ENCODE data around the gene COMMD1.
"Not testable (repeated sequence)": the region's sequence is repeated elsewhere in the genome, so short reads cannot be mapped to it uniquely, and the experiment has no call there.

The COMMD1 gene

DNA sequence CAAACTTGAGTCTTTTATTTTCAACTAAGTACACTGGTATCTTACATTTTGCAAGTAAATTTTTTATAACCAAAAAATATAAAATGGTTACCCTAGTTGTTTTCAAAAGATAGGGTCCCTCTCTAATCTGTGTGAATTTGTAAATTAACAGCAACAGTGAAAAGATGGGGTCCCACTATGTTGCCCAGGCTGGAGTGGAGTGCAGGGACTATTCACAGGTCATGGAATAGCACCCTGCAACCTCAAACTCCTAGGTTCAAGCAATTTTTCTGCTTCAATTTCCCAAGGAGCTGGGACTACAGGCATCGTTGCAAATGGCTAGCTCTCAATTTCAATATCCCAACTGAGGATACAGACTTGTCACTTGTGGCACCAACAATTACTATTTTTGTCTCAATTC, 29.1 kb upstream of the COMMD1 start:
- no peak for DNase-seq
- Histone ChIP-seq H3K23ac (ENCODE audit: low read length in 2 of 2) (no peak overlapping the region), H3K4me3 (ENCODE audit: insufficient read depth in 1 of 2, low read depth in 1 of 2, low read length in 2 of 2) (no peak overlapping the region), H3K9ac (ENCODE audit: low read length) (no peak overlapping the region), H3K4me2 (ENCODE audit: low read length, poor library complexity, severe bottlenecking) (no peak overlapping the region), H2AFZ (ENCODE audit: low read depth, low read length) (no peak overlapping the region), H2BK12ac (ENCODE audit: low read length in 2 of 2) (no peak overlapping the region), H3K14ac (ENCODE audit: low read length in 2 of 2) (no peak overlapping the region), H4K91ac (ENCODE audit: low read length) (no peak overlapping the region), H3K27me3 (ENCODE audit: control insufficient read depth in 1 of 2, insufficient read depth in 1 of 2, low read length in 2 of 2) (no peaks in the 10 kb centered on the region), H3K27ac (ENCODE audit: low read length, poor library complexity, severe bottlenecking) (no peak overlapping the region), H3K4ac (ENCODE audit: low read depth in 1 of 2, low read length in 2 of 2) (no peak overlapping the region), H3K36me3 (ENCODE audit: control insufficient read depth in 1 of 2, insufficient read depth in 2 of 2, low read depth in 1 of 2, low read length in 2 of 2) (peaks cover 26 to 97% of the 10 kb centered on the region in 2 experiments), H3K9me3 (ENCODE audit: control insufficient read depth, low read length) (no peaks in the 10 kb centered on the region), H2BK15ac (ENCODE audit: low read depth, poor library complexity, severe bottlenecking) (no peak overlapping the region), H3K79me1 (replicated peaks; ENCODE audit: low read length, poor library complexity, severe bottlenecking) (peaks cover 11% of the 10 kb centered on the region), H3K18ac (ENCODE audit: low read depth in 1 of 2, low read length in 2 of 2) (no peak overlapping the region), H2AK5ac (ENCODE audit: low read length, severe bottlenecking) (no peak overlapping the region), H2BK120ac (ENCODE audit: low read depth, low read length) (no peak overlapping the region), H3K4me1 (ENCODE audit: control insufficient read depth, insufficient read depth, low read depth, low read length) (no peaks in the 10 kb centered on the region), H2BK5ac (ENCODE audit: low read depth, low read length, poor library complexity, severe bottlenecking) (no peak overlapping the region), H4K8ac (ENCODE audit: low read length) (no peak overlapping the region)
- WGBS, result 100% methylated on average over 1 of the region's 1 CpG

DNA sequence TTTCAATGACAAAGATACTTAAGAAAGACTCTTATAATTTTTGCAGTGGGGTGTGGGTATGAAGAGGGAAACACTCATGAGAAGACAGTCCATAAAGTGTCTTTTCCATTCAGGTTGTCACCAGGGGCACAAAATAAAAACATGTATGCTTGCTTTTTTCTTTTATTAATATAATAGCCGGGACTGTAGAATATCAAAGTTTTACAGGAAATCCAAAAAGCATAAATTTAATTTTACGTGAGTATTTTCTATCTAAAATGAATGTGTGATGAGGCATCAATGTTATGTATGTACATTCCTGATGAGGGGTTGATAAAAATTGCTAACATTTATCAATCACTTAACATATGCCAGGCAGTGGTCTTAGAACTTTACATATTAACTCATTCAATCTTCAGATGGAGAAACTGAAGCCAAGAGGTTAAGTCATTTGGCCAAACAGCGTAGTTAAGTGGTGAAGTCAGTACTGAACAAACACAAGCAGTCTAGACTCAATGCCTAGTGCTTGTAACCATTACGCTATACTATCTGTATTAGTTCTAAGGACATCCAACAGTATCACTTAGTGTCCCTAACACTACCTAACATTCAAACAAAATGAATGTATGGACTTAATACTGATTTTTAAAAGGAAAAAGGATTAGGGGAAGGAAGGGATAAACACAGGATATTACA, 27.8 kb upstream of the COMMD1 start:
- peaks cover 6% of the 10 kb centered on the region for H3K79me1 ChIP-seq (replicated peaks; ENCODE audit: low read length, poor library complexity, severe bottlenecking)
- H3K27ac ChIP-seq (ENCODE audit: low read length, poor library complexity, severe bottlenecking), result no peak overlapping the region
- no peak overlapping the region for H4K91ac ChIP-seq (ENCODE audit: low read length)
- H3K36me3 ChIP-seq (ENCODE audit: control insufficient read depth in 1 of 2, insufficient read depth in 2 of 2, low read depth in 1 of 2, low read length in 2 of 2), result peaks cover 29 to 97% of the 10 kb centered on the region in 2 experiments
- no peak overlapping the region for H3K23ac ChIP-seq (ENCODE audit: low read length in 2 of 2)
- H2AK5ac ChIP-seq (ENCODE audit: low read length, severe bottlenecking), result no peak overlapping the region
- H3K9me3 ChIP-seq (ENCODE audit: control insufficient read depth, low read length), result no peaks in the 10 kb centered on the region
- H3K27me3 ChIP-seq (ENCODE audit: control insufficient read depth in 1 of 2, insufficient read depth in 1 of 2, low read length in 2 of 2), result no peaks in the 10 kb centered on the region
- no peak overlapping the region for H3K9ac ChIP-seq (ENCODE audit: low read length)
- H2BK120ac ChIP-seq (ENCODE audit: low read depth, low read length), result no peak overlapping the region
- no peak overlapping the region for H3K18ac ChIP-seq (ENCODE audit: low read depth in 1 of 2, low read length in 2 of 2)
- H2BK5ac ChIP-seq (ENCODE audit: low read depth, low read length, poor library complexity, severe bottlenecking), result no peak overlapping the region
- no peak overlapping the region for H2BK12ac ChIP-seq (ENCODE audit: low read length in 2 of 2)
- WGBS, result 100% methylated on average over 2 of the region's 4 CpGs
- H3K4me2 ChIP-seq (ENCODE audit: low read length, poor library complexity, severe bottlenecking), result no peak overlapping the region
- no peak overlapping the region for H3K14ac ChIP-seq (ENCODE audit: low read length in 2 of 2)
- no peak overlapping the region for H2BK15ac ChIP-seq (ENCODE audit: low read depth, poor library complexity, severe bottlenecking)
- H3K4me3 ChIP-seq (ENCODE audit: insufficient read depth in 1 of 2, low read depth in 1 of 2, low read length in 2 of 2), result no peak overlapping the region
- H3K4me1 ChIP-seq (ENCODE audit: control insufficient read depth, insufficient read depth, low read depth, low read length), result no peaks in the 10 kb centered on the region
- no peak for DNase-seq
- no peak overlapping the region for H4K8ac ChIP-seq (ENCODE audit: low read length)
- H2AFZ ChIP-seq (ENCODE audit: low read depth, low read length), result no peak overlapping the region
- H3K4ac ChIP-seq (ENCODE audit: low read depth in 1 of 2, low read length in 2 of 2), result no peak overlapping the region

DNA sequence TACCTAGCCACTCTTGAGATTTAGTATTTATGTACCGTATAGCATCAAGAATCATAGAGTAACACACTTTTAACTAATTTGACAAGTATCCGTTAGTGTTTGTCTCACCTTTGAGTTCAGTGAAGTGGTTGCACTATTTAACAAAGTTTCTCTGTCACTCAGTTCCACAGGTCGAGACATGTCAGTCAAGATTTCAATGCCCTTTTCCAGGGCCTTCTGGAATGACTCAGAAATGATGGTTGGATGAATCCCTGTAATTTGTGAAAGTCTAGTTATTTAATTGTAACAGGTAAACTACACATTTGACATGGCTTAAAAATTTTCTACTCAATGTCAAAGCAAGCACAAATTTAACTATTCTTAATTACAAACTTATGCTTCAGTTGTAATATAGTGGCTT, 26.7 kb upstream of the COMMD1 start:
- Histone ChIP-seq H3K4me2 (ENCODE audit: low read length, poor library complexity, severe bottlenecking) (no peak overlapping the region), H4K91ac (ENCODE audit: low read length) (no peak overlapping the region), H3K36me3 (ENCODE audit: control insufficient read depth in 1 of 2, insufficient read depth in 2 of 2, low read depth in 1 of 2, low read length in 2 of 2) (peaks cover 33 to 98% of the 10 kb centered on the region in 2 experiments), H2BK15ac (ENCODE audit: low read depth, poor library complexity, severe bottlenecking) (no peak overlapping the region), H3K27me3 (ENCODE audit: control insufficient read depth in 1 of 2, insufficient read depth in 1 of 2, low read length in 2 of 2) (no peaks in the 10 kb centered on the region), H3K9ac (ENCODE audit: low read length) (peak overlapping the region; percentile 41), H3K9me3 (ENCODE audit: control insufficient read depth, low read length) (no peaks in the 10 kb centered on the region), H3K27ac (ENCODE audit: low read length, poor library complexity, severe bottlenecking) (no peak overlapping the region), H3K14ac (ENCODE audit: low read length in 2 of 2) (no peak overlapping the region), H2BK12ac (ENCODE audit: low read length in 2 of 2) (no peak overlapping the region), H2BK120ac (ENCODE audit: low read depth, low read length) (no peak overlapping the region), H3K4ac (ENCODE audit: low read depth in 1 of 2, low read length in 2 of 2) (no peak overlapping the region), H3K79me1 (replicated peaks; ENCODE audit: low read length, poor library complexity, severe bottlenecking) (peaks cover 6% of the 10 kb centered on the region), H3K18ac (ENCODE audit: low read depth in 1 of 2, low read length in 2 of 2) (no peak overlapping the region), H4K8ac (ENCODE audit: low read length) (no peak overlapping the region), H3K4me3 (ENCODE audit: insufficient read depth in 1 of 2, low read depth in 1 of 2, low read length in 2 of 2) (no peak overlapping the region), H3K23ac (ENCODE audit: low read length in 2 of 2) (no peak overlapping the region), H2AK5ac (ENCODE audit: low read length, severe bottlenecking) (no peak overlapping the region), H2BK5ac (ENCODE audit: low read depth, low read length, poor library complexity, severe bottlenecking) (no peak overlapping the region), H3K4me1 (ENCODE audit: control insufficient read depth, insufficient read depth, low read depth, low read length) (no peaks in the 10 kb centered on the region), H2AFZ (ENCODE audit: low read depth, low read length) (no peak overlapping the region)
- WGBS, result 100% methylated on average over 3 of the region's 3 CpGs
- DNase-seq, result no peak

DNA sequence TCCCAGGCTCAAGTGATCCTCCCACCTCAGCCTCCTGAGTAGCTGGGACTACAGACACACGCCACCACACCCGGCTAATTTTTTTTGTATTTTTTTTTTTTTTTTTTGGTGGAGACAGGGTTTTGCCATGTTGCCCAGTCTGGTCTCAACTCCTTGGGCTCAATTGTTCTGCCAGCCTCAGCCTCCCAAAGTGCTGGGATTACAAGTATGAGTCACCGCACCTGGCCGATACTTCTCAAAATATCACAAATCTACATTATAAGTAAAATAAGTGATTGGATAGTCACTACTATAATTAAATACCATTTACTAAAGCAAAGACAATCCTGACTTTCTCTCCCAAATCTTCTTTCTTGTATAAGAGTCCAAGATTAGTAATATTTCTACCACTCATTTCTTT, 26.1 kb upstream of the COMMD1 start:
- peaks cover 33 to 96% of the 10 kb centered on the region in 2 experiments for H3K36me3 ChIP-seq (ENCODE audit: control insufficient read depth in 1 of 2, insufficient read depth in 2 of 2, low read depth in 1 of 2, low read length in 2 of 2)
- H2AK5ac ChIP-seq (ENCODE audit: low read length, severe bottlenecking); H2BK120ac ChIP-seq (ENCODE audit: low read depth, low read length); H3K4ac ChIP-seq (ENCODE audit: low read depth in 1 of 2, low read length in 2 of 2); H3K23ac ChIP-seq (ENCODE audit: low read length in 2 of 2); H2BK5ac ChIP-seq (ENCODE audit: low read depth, low read length, poor library complexity, severe bottlenecking); H2BK15ac ChIP-seq (ENCODE audit: low read depth, poor library complexity, severe bottlenecking); H2AFZ ChIP-seq (ENCODE audit: low read depth, low read length); H4K8ac ChIP-seq (ENCODE audit: low read length); H3K9ac ChIP-seq (ENCODE audit: low read length); H3K79me1 ChIP-seq (replicated peaks; ENCODE audit: low read length, poor library complexity, severe bottlenecking); H3K4me3 ChIP-seq (ENCODE audit: insufficient read depth in 1 of 2, low read depth in 1 of 2, low read length in 2 of 2); H3K4me2 ChIP-seq (ENCODE audit: low read length, poor library complexity, severe bottlenecking); H3K4me1 ChIP-seq (ENCODE audit: control insufficient read depth, insufficient read depth, low read depth, low read length); H3K18ac ChIP-seq (ENCODE audit: low read depth in 1 of 2, low read length in 2 of 2); H3K27ac ChIP-seq (ENCODE audit: low read length, poor library complexity, severe bottlenecking); H2BK12ac ChIP-seq (ENCODE audit: low read length in 2 of 2); H3K27me3 ChIP-seq (ENCODE audit: control insufficient read depth in 1 of 2, insufficient read depth in 1 of 2, low read length in 2 of 2); H3K14ac ChIP-seq (ENCODE audit: low read length in 2 of 2); H3K9me3 ChIP-seq (ENCODE audit: control insufficient read depth, low read length); DNase-seq; H4K91ac ChIP-seq (ENCODE audit: low read length): not testable (repeated sequence)
- WGBS, result 100% methylated on average over 1 of the region's 4 CpGs

All from mesenchymal stem cell (in vitro differentiated cells and primary cell).